ENCODE measurements around the gene HIVEP1.

HIVEP1 gene

DNA sequence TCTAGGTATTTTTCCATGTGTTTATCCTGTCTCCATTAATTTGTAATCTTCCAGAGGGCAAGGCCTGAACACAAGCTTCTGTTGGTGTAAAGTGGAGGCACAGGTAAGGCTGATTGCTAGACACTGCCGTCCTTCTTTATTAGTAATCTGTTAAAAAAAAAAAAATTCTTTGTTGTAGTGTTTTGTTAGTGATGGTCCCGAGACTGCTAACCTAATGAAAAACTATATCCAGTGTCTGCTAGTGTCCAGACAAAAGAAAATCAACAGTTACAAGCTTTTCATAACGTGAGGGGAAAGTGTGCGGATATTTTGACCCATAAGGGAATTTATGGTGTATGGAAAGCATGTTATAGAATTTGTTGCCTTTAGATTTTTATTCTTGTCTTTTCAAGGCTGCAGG lies 4.2 kb upstream of the HIVEP1 start (continued):
- TF ChIP-seq, protein P1, sequence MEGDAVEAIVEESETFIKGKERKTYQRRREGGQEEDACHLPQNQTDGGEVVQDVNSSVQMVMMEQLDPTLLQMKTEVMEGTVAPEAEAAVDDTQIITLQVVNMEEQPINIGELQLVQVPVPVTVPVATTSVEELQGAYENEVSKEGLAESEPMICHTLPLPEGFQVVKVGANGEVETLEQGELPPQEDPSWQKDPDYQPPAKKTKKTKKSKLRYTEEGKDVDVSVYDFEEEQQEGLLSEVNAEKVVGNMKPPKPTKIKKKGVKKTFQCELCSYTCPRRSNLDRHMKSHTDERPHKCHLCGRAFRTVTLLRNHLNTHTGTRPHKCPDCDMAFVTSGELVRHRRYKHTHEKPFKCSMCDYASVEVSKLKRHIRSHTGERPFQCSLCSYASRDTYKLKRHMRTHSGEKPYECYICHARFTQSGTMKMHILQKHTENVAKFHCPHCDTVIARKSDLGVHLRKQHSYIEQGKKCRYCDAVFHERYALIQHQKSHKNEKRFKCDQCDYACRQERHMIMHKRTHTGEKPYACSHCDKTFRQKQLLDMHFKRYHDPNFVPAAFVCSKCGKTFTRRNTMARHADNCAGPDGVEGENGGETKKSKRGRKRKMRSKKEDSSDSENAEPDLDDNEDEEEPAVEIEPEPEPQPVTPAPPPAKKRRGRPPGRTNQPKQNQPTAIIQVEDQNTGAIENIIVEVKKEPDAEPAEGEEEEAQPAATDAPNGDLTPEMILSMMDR (tag by site-specific recombination; IDR thresholded peaks at IDR 0.05): no peak
- TF ChIP-seq ZNF366 (tag by site-specific recombination; conservative IDR thresholded peaks at IDR 0.05) (no peak), ZEB2 (tag by site-specific recombination; IDR thresholded peaks at IDR 0.05) (no peak), ZNF146 (tag by site-specific recombination; IDR thresholded peaks at IDR 0.05) (no peak)

DNA sequence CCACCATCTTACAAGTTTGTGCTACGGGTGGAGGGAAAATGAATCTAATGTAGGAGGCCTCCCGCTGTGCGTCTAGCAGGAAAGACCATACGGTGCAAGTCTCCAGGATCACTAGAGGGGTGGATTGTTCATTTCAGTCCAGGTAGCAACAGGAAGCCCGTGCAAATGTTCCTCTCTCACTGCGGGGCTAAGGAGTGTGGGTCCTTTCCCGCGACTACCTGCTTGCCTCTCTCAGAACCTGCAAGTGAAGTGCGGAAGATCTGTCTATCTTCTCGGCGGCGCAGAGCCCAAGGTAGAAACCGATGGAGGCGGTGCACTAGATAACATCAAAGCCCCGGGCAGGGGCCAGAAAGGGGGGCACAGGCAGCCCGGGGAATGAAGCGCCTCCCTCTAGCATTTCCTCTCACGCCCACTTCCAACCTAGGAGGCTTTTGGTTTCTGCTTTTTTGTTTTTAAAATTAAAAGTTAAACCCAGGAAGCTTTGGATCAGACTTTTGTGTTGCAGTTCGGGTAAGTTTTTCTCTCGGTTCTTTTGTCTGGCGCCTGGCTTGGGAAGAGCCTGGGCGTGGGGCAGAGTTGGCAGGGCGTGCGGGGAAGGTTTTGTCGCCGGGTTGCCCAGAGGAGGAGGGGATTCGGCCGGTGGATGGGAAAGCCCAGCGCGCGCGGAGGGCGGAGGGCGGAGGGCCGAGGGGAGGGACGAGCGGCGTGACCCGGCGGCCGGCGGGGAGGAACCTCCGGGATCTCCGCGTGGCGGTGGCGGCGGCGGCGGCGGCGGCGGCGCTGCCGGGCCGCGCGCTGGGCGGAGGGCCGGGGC lies 3.5 kb upstream of the HIVEP1 start:
- H3K27ac ChIP-seq (ENCODE audit: extremely low read depth, low read depth, low read length): peak overlapping the region; percentile 90
- no peak; the same call in 1 of the 2 replicates for TF ChIP-seq ZNF2 (tag by site-specific recombination; IDR thresholded peaks at IDR 0.05)
- TF ChIP-seq ZNF654 (tag by site-specific recombination; IDR thresholded peaks at IDR 0.05; ENCODE audit: low read depth): no peak
- TF ChIP-seq, protein P2, sequence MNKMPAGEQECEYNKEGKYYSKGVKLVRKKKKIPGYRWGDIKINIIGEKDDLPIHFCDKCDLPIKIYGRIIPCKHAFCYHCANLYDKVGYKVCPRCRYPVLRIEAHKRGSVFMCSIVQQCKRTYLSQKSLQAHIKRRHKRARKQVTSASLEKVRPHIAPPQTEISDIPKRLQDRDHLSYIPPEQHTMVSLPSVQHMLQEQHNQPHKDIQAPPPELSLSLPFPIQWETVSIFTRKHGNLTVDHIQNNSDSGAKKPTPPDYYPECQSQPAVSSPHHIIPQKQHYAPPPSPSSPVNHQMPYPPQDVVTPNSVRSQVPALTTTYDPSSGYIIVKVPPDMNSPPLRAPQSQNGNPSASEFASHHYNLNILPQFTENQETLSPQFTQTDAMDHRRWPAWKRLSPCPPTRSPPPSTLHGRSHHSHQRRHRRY (tag by site-specific recombination; IDR thresholded peaks at IDR 0.05): no peak
- 0 out of 2 replicates have a peak, but pooled peaks have one; percentile 34 for TF ChIP-seq MYNN (tag by site-specific recombination; IDR thresholded peaks at IDR 0.05; ENCODE audit: borderline replicate concordance)
- peak; percentile 91 for TF ChIP-seq ZXDB (tag by site-specific recombination; IDR thresholded peaks at IDR 0.05)
- TF ChIP-seq, protein P3, sequence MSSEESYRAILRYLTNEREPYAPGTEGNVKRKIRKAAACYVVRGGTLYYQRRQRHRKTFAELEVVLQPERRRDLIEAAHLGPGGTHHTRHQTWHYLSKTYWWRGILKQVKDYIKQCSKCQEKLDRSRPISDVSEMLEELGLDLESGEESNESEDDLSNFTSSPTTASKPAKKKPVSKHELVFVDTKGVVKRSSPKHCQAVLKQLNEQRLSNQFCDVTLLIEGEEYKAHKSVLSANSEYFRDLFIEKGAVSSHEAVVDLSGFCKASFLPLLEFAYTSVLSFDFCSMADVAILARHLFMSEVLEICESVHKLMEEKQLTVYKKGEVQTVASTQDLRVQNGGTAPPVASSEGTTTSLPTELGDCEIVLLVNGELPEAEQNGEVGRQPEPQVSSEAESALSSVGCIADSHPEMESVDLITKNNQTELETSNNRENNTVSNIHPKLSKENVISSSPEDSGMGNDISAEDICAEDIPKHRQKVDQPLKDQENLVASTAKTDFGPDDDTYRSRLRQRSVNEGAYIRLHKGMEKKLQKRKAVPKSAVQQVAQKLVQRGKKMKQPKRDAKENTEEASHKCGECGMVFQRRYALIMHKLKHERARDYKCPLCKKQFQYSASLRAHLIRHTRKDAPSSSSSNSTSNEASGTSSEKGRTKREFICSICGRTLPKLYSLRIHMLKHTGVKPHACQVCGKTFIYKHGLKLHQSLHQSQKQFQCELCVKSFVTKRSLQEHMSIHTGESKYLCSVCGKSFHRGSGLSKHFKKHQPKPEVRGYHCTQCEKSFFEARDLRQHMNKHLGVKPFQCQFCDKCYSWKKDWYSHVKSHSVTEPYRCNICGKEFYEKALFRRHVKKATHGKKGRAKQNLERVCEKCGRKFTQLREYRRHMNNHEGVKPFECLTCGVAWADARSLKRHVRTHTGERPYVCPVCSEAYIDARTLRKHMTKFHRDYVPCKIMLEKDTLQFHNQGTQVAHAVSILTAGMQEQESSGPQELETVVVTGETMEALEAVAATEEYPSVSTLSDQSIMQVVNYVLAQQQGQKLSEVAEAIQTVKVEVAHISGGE (tag by site-specific recombination; conservative IDR thresholded peaks at IDR 0.05; ENCODE audit: low read depth): peak; percentile 49
- no peak for TF ChIP-seq ZNF558 (tag by site-specific recombination; IDR thresholded peaks at IDR 0.05)
- no peak for TF ChIP-seq ZNF473 (tag by site-specific recombination; IDR thresholded peaks at IDR 0.05)
- TF ChIP-seq TCF7L2 (IDR thresholded peaks at IDR 0.05; ENCODE audit: borderline replicate concordance, low read depth, low read length): peak; percentile 99
- TF ChIP-seq ZNF660 (tag by site-specific recombination; IDR thresholded peaks at IDR 0.05): no peak; the same call in none of the 2 replicates
- no peak for TF ChIP-seq ZNF610 (tag by site-specific recombination; IDR thresholded peaks at IDR 0.05; ENCODE audit: borderline replicate concordance)
- no peak for TF ChIP-seq ZNF677 (tag by site-specific recombination; IDR thresholded peaks at IDR 0.05)
- no peak for TF ChIP-seq ZBTB21 (tag by site-specific recombination; IDR thresholded peaks at IDR 0.05)
- no peak for TF ChIP-seq ZNF292 (tag by site-specific recombination; IDR thresholded peaks at IDR 0.05; ENCODE audit: borderline replicate concordance, low read depth)
- TF ChIP-seq, protein P4, sequence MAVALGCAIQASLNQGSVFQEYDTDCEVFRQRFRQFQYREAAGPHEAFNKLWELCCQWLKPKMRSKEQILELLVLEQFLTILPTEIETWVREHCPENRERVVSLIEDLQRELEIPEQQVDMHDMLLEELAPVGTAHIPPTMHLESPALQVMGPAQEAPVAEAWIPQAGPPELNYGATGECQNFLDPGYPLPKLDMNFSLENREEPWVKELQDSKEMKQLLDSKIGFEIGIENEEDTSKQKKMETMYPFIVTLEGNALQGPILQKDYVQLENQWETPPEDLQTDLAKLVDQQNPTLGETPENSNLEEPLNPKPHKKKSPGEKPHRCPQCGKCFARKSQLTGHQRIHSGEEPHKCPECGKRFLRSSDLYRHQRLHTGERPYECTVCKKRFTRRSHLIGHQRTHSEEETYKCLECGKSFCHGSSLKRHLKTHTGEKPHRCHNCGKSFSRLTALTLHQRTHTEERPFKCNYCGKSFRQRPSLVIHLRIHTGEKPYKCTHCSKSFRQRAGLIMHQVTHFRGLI (tag by site-specific recombination; IDR thresholded peaks at IDR 0.05): 0 out of 2 replicates have a peak, but pooled peaks have one; percentile 18
- TF ChIP-seq SP7 (tag by site-specific recombination; IDR thresholded peaks at IDR 0.05): peak; percentile 68
- TF ChIP-seq ZNF549 (tag by site-specific recombination; IDR thresholded peaks at IDR 0.05): no peak
- no peak for TF ChIP-seq ZNF114 (tag by site-specific recombination; IDR thresholded peaks at IDR 0.05)
- no peak for TF ChIP-seq ZNF354C (tag by site-specific recombination; IDR thresholded peaks at IDR 0.05; ENCODE audit: borderline replicate concordance, low read depth)
- TF ChIP-seq ZNF23 (tag by site-specific recombination; IDR thresholded peaks at IDR 0.05; ENCODE audit: borderline replicate concordance): no peak
- TF ChIP-seq, protein P5, sequence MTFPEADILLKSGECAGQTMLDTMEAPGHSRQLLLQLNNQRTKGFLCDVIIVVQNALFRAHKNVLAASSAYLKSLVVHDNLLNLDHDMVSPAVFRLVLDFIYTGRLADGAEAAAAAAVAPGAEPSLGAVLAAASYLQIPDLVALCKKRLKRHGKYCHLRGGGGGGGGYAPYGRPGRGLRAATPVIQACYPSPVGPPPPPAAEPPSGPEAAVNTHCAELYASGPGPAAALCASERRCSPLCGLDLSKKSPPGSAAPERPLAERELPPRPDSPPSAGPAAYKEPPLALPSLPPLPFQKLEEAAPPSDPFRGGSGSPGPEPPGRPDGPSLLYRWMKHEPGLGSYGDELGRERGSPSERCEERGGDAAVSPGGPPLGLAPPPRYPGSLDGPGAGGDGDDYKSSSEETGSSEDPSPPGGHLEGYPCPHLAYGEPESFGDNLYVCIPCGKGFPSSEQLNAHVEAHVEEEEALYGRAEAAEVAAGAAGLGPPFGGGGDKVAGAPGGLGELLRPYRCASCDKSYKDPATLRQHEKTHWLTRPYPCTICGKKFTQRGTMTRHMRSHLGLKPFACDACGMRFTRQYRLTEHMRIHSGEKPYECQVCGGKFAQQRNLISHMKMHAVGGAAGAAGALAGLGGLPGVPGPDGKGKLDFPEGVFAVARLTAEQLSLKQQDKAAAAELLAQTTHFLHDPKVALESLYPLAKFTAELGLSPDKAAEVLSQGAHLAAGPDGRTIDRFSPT (tag by site-specific recombination; IDR thresholded peaks at IDR 0.05): peak; percentile 59; the same call in 1 of the 2 replicates
- TF ChIP-seq ZNF341 (tag by site-specific recombination; IDR thresholded peaks at IDR 0.05; ENCODE audit: low read depth): peak; percentile 100

More for the DNA sequence above, 3.5 kb upstream of the HIVEP1 start:
- Histone ChIP-seq H3K4me1 (ENCODE audit: control insufficient read depth, insufficient read depth, low read length) (peaks cover 18% of the 10 kb centered on the region), H3K4me3 (ENCODE audit: low read depth, low read length) (peak overlapping the region; percentile 74), H3K9me3 (ENCODE audit: control insufficient read depth, insufficient read depth, low read depth, low read length) (no peaks in the 10 kb centered on the region), H3K36me3 (ENCODE audit: control insufficient read depth in 2 of 2, insufficient read depth in 1 of 2, low read length in 2 of 2) (no peaks in the 10 kb centered on the region)
- ChIA-PET POLR2A (no interaction called here), CTCF (interaction anchor here (0.7 to 1.0 kb wide), 2 partner anchors 85 to 354 kb away, joined by 3 to 4 read pairs; no protein-coding TSS in a partner anchor)

Measured in HEK293 (cell line).